ENCODE results near the gene SOBP.
"Not testable (repeated sequence)": the region's sequence is repeated elsewhere in the genome, so short reads cannot be mapped to it uniquely, and the experiment has no call there.

The SOBP gene

GRCh38 chr6:107553121-107553520 lies 63.2 kb downstream of the SOBP start:
- not testable (repeated sequence) for DNase-seq

GRCh38 chr6:107554326-107554725 lies 64.4 kb downstream of the SOBP start:
- no peak for DNase-seq

GRCh38 chr6:107554918-107555317 lies 65.0 kb downstream of the SOBP start:
- DNase-seq = no peak

- DNase-seq = no peak
Observed at GRCh38 chr6:107555449-107555848, 65.5 kb downstream of the SOBP start.

- no peak for DNase-seq
Observed at GRCh38 chr6:107556082-107556481, 66.2 kb downstream of the SOBP start.

- no peak for DNase-seq
Observed at GRCh38 chr6:107557698-107558097, 67.8 kb downstream of the SOBP start.

- DNase-seq = no peak
Observed at GRCh38 chr6:107560657-107561056, 70.7 kb downstream of the SOBP start.

GRCh38 chr6:107561306-107561705 lies 71.4 kb downstream of the SOBP start:
- DNase-seq = no peak

- DNase-seq = no peak
Observed at GRCh38 chr6:107563694-107564588, 74.0 kb downstream of the SOBP start.

GRCh38 chr6:107564589-107564951 lies 74.7 kb downstream of the SOBP start:
- no peak for DNase-seq

GRCh38 chr6:107565165-107565723 lies 75.3 kb downstream of the SOBP start:
- DNase-seq = no peak

- DNase-seq = no peak
Observed at GRCh38 chr6:107567643-107568042, 77.7 kb downstream of the SOBP start.

- no peak for DNase-seq
Observed at GRCh38 chr6:107569473-107569872, 79.6 kb downstream of the SOBP start.

- no peak for DNase-seq
Observed at GRCh38 chr6:107571354-107571753, 81.4 kb downstream of the SOBP start.

- DNase-seq = no peak
Observed at GRCh38 chr6:107572886-107573285, 83.0 kb downstream of the SOBP start.

GRCh38 chr6:107574856-107575255 lies 84.9 kb downstream of the SOBP start:
- no peak for DNase-seq

GRCh38 chr6:107576852-107577251 lies 86.9 kb downstream of the SOBP start:
- DNase-seq = no peak

GRCh38 chr6:107578642-107579341 lies 88.9 kb downstream of the SOBP start:
- DNase-seq = no peak

- no peak for DNase-seq
Observed at GRCh38 chr6:107579456-107580056, 89.6 kb downstream of the SOBP start.

GRCh38 chr6:107582086-107582485 lies 92.2 kb downstream of the SOBP start:
- no peak for DNase-seq

- no peak for DNase-seq
Observed at GRCh38 chr6:107584726-107585125, 94.8 kb downstream of the SOBP start.

GRCh38 chr6:107585815-107586435 lies 96.0 kb downstream of the SOBP start:
- no peak for DNase-seq

GRCh38 chr6:107587451-107587850 lies 97.5 kb downstream of the SOBP start:
- no peak for DNase-seq
